HG03045 (cell line): ENCODE results near the gene KIAA1217.

Experiments used
- ATAC-seq: cut with Tn5 transposase; IDR thresholded peaks from one replicate; pipeline ENCODE4 v1.9.1; 2021; ENCODE audit warnings: mild to moderate bottlenecking, moderate library complexity; ENCODE audit not compliant: unreplicated experiment

The KIAA1217 gene

DNA sequence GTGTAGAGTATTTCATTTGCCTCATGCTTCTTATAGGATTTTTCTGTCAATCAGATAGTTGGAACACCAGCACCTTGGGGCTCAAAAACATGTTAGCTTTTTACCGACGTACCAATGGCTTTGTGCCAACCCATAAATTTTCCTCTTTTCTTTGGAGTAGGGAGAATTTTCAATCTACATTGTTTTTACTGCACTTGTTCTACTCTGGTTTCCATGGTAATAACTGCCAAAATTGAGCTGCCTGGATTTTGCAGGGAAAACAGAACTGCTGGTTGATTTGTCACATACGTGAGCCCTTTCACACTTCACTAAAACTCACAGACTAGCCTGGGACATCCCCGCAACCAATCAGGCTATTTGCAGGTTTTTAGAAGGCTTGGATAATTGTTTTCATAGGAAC lies 325.0 kb downstream of the KIAA1217 start:
- no peak for ATAC-seq

DNA sequence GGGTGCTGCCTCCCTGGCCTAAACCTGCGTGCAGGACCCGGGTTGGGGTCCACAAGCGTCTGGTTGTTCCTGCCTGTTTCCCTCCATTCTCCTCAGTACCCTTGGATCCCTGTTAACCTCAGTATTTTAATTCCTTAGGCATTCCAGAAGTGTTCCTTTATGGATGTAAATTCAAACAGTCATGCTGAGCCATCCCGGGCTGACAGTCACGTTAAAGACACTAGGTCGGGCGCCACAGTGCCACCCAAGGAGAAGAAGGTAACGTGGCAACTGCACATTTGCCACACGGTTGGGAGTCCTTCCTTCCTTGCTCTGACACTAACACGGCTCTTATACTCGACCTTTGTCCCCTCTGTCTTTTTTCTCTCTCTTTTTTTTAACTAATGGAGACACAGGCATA lies 327.7 kb downstream of the KIAA1217 start:
- no peak for ATAC-seq

DNA sequence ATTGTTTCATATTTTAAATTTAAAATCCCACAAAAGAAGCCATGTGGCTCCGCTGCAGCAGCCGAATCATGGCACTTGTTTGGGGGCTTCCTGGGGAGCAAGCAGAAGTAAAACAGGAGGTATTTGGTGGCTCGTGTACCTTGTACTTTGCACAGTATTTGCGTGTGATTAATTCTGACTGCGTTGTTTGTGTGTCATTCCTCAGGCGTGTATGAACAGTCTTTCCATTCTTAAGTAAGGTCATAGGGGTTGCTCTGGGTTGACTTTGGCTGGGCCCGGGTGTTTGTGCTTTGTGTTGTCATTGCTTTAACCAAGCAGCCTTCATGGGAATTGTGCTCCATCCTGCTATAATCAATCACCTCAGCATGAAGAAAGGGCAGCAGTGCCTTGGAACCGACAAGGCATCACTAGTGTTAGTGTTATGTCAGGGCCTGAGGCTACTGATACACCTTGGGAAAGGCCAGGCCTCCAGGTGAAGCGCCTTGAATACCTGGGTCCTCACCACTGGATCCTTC lies 332.4 kb downstream of the KIAA1217 start:
- ATAC-seq = no peak

DNA sequence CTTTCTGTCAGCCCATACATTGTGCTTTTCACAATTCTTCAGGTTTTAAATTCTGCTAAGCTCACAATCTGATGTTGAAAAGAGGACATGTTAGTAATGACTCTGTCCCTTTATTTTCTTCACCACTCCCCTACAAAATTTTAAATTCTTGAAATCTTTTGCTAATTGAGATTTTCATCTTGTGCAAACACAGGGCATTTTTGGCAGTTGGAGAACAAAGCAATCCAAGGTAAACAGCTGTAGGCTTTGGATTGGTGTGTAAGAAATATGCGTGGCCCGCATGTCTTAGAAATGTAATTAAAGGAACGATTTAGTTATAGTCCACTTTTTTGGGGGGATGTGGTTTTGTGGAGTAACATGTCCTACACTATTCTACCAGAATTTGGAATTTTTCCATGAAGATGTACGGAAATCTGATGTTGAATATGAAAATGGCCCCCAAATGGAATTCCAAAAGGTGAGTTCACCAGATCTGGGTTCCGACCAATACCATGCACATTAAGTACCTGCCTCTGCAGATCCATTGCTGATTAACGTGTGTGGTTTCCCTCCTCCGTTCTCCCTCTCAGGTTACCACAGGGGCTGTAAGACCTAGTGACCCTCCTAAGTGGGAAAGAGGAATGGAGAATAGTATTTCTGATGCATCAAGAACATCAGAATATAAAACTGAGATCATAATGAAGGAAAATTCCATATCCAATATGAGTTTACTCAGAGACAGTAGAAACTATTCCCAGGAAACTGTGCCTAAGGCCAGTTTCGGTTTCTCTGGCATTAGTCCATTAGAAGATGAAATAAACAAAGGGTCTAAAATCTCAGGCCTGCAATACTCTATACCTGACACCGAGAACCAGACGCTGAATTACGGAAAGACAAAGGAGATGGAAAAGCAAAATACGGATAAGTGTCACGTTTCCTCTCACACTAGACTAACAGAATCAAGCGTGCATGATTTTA lies 333.7 kb downstream of the KIAA1217 start:
- ATAC-seq = no peak

DNA sequence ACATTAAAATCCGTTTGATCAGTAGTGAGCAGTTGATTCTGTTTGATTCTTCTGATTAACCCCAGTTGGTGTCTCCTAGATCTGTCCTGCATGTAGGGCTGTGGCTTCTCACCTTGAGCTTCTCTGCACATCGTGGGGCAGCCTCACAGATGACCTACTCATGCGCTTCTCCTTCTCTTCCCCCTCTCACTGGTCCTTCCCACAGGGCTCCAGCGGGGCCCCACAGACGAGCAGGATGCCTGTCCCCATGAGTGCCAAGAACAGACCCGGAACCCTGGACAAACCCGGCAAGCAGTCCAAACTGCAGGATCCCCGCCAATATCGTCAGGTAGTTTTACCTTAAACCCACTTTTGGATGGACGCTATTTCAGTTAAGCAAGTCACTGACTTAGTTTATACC lies 335.8 kb downstream of the KIAA1217 start:
- no peak for ATAC-seq

DNA sequence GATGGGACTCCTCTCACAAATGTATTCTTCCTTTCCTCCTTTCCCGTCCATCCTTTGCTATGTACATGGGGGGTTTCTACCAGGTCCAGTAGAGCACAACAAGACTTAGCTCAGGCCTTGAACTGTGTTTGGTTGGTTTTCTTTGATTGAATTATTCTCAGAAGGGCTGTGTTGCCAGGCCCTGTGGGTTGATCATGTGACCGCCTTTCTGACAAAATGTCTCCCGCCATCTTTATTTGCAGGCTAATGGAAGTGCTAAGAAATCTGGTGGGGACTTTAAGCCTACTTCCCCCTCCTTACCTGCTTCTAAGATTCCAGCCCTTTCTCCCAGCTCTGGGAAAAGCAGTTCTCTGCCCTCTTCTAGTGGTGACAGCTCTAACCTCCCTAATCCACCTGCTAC lies 336.6 kb downstream of the KIAA1217 start:
- no peak for ATAC-seq

DNA sequence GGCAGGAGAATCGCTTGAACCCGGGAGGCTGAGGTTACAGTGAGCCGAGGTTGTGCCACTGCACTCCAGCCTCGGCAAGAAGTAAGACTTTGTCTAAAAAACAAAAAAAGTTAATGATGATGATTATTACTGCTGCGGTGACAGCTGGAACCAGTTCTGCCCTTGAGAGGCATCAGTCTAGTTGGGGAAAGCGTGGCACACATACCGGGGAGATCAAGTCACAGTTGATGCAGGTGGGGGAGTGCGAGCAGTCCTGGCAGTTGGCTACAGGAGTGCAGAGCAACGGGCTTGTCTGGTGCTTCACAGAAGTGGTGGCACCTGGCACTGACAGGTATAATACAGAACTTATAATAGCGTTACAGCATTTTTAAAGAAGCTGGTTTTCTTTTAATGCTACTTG lies 341.7 kb downstream of the KIAA1217 start:
- ATAC-seq = no peak

DNA sequence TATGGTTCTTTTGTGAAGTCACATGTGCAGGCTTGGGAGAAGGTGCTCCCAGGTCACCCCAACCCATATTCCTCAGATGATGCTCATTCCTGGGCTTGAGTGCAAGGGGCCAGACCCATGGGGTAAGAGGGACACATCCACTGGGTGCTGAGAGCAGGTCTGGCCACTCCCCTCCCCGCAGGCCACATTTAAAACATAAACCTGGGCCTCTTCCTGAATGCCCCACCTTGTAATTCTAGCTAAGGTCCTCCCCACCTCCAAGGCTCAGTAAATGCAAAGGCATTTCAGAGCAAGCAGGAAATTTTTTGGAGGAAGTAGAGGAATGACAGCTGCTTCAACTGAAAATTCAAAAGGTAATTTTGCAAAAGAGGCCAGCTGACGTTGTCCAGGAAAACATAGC lies 342.2 kb downstream of the KIAA1217 start:
- no peak for ATAC-seq

DNA sequence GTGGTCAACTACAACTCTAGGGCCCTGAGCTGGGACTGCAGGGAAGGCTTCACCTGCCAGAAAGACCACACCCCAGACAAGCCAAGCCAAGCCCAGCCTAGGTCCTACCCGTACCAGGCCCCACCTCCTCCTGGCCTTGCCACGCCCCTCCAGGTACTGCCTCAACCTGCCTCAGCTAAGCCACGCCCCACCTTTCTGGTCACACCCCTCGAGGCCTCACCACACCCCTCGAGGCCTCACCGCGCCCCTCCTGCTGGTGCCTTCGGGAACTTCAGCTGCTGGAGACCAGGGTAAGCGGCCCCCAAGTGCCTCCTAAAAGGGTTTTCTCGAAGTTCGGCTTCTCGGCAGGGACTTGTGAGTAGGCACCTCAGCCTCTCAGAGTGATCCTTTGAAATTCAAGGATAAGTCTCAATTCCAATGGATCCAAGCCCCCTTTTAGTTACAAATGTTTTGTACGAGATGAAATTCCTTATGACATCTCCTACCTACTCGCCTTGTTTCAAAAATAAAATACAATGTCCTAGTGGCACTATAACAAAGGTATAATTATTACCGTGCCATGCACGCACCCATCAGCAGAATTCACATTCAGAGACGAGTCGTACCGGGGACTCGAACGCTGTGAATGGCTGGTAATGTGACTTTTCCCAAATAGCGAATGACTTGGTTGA lies 343.5 kb downstream of the KIAA1217 start:
- no peak for ATAC-seq

DNA sequence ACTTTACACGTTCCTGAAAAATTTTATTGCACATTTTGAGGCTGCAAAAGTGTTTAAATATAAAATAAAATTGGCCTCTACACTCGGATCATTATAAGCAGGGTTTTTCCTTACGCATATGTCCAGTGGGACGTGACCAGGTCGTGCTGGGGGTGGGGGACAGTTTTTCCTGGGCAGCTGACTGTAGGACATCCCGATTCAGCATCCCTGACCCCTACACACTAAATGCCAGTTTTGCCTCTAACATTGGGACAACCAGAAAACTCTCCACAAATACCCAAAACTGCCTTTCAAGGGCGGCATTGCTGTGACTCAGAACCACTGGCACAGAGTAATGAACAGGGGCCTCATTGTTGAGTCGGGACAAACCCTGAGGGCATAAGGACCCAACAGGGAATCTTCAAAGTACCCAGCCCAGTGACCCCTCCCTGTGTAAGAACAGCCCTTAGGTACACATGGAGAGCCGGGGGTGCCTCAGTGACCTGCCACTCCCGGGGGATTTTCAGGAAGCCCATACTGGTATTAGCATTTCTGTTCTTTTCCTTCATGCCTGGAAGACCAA lies 344.2 kb downstream of the KIAA1217 start:
- no peak for ATAC-seq

DNA sequence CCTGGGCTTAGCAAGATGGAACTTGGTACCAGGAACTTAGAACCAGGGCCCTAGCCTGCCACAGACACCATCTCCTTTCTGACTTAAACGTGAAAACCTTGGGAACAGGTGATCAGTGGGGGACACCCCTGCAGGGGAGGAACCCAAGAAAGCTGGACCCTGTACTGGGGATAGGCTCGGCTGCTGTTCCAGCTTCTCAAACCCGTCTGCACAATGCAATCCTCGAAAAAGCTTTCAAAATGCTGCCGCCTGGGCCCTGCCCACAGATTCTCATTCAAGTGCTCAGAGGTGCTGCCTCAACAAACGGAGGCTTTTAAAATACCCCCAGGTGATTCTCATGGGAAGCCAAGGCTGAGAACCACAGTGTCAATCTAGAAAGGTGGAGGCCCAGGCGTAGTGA lies 345.1 kb downstream of the KIAA1217 start:
- no peak for ATAC-seq

DNA sequence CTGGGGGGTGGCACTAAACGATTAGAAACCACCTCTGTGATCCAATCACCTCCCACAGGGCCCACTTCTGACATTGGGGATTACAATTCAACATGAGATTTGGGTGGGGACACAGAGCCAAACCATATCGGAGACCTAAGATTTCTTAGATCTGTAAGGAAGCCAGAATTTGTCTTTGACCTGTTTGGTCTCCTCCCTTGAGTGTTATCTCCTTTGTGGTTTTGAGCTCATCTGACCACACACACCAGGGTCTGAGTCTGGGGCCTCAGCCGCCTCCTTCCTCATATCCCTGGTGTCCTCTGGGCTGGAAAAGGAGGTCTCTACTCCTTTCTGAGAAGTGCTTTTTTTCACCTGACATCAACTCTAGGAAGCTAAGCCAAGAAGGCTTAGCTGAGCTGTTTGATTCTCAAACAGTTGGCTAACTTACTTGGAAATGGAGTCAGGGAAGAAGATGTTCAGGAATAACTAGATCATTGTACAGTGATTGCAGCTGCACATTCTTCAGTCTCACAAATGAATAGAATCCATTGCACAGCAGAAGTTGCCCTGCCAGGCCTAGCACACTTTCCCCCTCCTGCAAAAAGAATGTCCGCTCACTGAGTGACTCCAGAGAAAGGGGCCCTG lies 347.3 kb downstream of the KIAA1217 start:
- no peak for ATAC-seq

DNA sequence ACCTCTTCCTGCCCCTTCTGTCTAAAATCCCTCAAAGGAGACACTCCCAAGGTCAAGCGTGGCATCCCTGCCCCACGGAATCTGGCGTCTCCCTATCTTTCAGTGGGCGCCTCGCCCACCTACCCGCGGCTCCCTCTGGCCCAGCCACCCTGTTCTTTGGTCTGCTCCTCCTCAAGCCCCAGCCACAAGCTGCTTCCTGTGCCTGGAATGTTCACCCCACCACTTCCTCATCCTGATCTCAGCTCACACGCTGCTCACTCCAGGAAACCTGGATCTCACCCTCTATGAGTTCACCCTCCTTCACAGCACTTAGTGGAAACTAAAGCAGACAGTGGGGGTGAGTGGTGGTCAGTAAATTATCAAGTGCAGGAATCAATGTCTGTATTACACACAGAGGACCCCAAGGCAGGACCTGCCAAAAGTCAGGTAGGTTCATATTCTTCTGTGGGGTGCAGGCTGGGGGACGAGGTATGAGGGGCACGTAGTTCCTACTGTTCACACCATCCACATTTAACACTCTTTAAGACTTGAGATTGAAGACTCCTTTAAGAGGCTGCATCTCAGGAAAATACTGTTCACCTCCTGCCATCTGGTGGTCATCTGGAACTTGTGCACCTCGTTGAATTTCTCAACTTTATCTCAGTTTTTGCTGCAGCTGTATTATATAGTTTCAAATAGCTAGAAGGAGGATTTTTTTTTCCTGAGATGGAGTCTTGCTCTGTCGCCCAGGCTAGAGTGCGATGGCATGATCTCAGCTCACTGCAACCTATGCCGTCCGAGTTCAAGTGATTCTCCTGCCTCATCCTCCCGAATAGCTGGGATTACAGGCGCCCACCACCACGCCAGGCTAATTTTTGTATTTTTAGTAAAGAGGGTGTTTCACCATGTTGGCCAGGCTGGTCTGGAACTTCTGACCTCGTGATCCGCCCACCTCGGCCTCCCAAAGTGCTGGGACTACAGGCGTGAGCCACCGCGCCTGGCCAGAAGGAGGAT lies 348.1 kb downstream of the KIAA1217 start:
- ATAC-seq = peak; percentile 46

DNA sequence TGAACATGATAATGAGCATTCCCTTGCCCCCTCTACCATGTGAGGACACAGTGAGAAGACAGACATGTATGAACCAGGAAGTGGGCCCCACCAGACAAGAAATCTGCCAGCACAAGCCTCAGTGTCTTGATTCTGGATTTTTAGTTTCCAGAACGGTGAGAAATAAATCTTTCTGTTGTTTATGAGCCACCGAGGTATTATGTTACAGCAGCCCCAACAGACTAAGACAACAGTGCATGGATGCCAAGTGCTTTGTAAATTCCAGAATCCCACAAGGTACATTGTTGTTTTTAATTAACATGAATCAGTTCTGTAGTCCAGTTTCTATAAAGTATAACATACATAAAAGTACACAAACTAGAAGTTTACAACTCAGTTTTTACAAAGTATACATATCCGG lies 352.5 kb downstream of the KIAA1217 start:
- no peak for ATAC-seq

DNA sequence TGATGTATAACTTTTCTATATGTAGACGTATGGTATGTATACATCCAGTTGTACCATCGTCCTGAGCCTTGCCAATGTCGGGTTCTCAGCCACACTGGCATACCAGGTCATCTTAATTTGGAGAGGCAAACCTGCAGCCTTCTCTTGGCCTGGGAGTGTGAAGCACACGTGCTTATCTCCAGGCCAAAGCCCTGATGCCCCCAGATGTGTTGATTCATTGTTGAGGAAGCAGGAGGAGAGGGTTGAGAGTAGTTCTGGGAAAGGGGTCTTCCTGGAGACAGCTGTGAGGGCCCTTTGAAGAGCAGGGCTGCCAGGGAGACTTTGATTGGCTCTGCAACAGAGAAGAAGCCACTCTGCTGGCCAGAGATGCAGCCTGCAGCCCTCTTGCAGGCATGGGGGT lies 359.1 kb downstream of the KIAA1217 start:
- ATAC-seq = no peak

DNA sequence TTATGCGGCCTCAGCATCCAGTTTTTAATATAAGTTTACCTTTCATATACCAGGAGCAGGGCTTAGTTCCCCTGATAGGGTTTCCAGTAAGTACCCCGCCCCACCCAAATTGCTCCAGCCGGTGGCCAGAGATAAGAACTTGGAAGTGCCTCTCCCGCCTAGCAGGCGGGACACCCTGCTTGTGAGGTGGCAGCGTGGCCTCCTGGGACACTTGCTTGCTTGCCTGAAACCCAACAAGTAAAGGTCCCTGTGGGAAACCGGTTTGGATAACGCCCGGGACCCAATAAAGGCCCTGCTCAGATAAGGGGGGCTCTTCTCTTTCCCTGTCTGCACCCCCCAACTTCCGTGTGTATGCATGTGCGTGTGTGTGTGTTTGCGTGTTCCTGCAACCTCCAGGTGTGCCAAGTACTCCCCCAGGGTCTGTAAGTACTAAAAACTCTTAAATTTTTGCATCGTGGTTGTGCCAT lies 360.4 kb downstream of the KIAA1217 start:
- ATAC-seq = no peak

DNA sequence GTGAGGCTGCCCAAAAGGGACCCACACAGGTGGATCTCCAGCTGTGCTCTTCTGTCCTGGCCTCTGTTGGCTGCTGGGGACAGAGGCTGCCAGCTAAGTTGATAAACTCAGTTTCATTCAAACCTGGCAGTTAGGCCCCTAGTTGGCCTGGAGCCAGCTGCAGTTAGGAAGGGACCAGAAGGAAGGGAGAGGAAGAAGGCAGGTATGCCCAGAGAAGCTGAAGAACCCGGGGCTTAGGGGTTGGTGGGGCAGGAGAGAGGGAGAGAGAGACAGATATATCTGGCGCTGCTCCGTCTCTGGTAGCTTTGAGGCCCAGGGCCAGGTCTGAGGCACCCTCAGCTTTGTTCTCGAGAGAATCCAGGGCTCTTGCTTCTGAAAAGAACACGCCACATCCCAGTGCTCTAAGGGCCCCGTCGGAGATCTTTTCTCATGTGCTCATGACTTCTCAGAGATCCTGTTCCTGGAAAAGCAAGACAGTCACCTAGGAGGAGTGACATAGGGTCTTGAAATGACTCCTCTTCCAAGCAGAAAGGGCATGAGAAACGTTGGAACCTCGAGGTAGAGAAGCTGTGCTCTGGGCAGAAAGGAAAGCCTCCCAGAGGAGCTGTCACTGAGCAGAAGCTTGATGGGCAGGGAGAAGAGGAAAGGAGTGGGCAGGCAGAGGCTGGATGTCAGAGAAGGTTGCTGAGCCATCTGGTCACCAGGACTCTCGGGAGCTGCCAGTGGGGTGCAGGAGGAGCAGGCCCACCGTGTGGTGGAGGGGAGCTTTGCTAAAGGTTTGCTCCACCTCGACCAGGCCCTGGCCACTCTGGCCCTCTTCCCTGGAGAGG lies 361.1 kb downstream of the KIAA1217 start:
- ATAC-seq = no peak

DNA sequence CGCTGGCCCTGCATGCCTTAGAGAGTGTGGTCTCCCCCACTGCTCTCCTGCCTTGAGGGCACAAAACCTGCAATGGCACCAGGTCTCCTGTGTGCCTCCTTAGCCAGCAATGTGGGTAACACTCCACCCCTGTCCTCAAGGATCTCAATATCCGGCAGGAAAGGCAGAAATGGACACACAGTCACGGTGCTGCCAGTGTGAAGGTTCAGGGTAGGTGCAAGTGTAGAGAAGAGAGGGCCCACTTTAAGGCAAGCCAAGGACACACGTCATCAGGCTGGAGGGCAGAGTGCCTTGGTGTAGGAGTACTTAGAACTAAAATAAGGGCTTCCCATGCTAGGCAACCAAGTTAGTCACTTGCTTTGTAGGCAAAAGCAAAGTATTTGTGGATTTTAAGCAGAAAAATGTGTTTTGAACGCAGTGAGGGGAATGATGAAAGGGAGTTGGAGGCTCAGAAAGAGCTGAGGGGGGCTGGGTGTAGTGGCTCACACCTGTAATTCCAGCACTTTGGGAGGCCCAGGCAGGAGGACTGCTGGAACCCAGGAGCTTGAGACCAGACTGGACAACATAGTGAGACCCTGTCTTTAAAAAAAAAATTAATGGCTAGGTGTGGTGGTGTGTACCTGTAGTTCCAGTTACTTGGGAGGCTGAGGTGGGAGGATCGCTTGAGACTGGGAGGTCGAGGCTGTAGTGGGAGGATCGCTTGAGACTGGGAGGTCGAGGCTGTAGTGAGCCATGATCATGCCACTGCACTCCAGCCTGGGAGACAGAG lies 361.9 kb downstream of the KIAA1217 start:
- ATAC-seq = no peak
